Stimulated activated CD8-positive, alpha-beta memory T cell treated with anti-CD3 and anti-CD28 coated beads, Interleukin-15, amount 100 ng/mL, for 4 hours (primary cell): ENCODE measurements around the gene TNFRSF6B.
"Not testable (repeated sequence)": the region's sequence is repeated elsewhere in the genome, so short reads cannot be mapped to it uniquely, and the experiment has no call there.

Experiments used
- DNase-seq, 2 donors: peaks; one replicate each; pipeline ENCODE4 v3.0.0-alpha.2; 2020; ENCODE audit warnings: low read depth in 2 of 2

The TNFRSF6B gene, protein sequence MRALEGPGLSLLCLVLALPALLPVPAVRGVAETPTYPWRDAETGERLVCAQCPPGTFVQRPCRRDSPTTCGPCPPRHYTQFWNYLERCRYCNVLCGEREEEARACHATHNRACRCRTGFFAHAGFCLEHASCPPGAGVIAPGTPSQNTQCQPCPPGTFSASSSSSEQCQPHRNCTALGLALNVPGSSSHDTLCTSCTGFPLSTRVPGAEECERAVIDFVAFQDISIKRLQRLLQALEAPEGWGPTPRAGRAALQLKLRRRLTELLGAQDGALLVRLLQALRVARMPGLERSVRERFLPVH

GRCh38 chr20:63696628-63697356 is at the start of gene TNFRSF6B:
Gene TNFRSF6B (plus strand): TSS chr20:63696652. CDS start chr20:63696768, 116 bp downstream.
- DNase-seq = no peak

GRCh38 chr20:63648190-63648589 is 48.3 kb upstream of the TNFRSF6B start:
- DNase-seq = no peak

- DNase-seq = no peak
Observed at GRCh38 chr20:63648895-63649589, 47.4 kb upstream of the TNFRSF6B start.

- not testable (repeated sequence) for DNase-seq
Observed at GRCh38 chr20:63650486-63650885, 46.0 kb upstream of the TNFRSF6B start.

- no peak for DNase-seq
Observed at GRCh38 chr20:63651942-63652191, 44.6 kb upstream of the TNFRSF6B start.

DNA sequence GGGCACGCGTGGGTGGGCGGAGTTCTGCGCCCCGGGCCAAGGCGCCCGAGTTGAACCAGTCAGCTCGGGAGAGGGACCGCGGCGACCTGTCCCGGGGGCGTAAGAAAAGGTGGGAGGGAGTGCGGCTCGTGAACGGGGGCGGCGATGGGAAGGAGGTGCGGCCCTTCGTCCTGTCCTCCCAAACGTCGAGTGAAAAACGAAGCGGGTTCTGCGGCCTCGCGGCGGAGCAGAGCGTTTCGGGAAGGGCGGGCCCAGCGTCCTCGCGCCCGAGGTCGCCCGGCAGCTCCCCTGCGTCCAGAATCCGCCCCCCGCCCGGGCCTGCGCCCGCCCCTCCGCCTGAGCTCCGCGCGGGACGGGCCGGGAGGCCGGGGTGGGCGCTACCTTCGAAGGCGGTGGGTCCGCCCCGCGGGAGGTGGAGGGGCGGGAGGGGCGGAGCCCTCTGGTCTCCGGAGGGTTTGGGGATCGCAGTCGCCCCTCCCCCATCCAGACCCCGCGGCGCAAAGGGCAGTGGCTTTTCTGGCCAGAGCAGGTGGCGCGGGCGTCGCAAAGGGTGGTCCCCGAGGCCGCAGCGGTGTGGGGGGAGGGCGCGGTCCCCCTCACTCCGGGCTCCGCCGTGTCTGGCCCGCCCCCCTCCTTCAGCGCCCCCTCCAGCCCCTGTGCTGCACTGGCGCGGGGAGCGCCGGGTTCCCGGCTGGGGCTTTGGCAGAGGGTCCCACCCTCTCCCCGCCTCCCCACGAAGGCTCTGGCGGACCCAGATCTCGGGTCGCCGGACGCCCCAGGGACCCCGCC is 44.1 kb upstream of the TNFRSF6B start:
- no peak for DNase-seq

DNA sequence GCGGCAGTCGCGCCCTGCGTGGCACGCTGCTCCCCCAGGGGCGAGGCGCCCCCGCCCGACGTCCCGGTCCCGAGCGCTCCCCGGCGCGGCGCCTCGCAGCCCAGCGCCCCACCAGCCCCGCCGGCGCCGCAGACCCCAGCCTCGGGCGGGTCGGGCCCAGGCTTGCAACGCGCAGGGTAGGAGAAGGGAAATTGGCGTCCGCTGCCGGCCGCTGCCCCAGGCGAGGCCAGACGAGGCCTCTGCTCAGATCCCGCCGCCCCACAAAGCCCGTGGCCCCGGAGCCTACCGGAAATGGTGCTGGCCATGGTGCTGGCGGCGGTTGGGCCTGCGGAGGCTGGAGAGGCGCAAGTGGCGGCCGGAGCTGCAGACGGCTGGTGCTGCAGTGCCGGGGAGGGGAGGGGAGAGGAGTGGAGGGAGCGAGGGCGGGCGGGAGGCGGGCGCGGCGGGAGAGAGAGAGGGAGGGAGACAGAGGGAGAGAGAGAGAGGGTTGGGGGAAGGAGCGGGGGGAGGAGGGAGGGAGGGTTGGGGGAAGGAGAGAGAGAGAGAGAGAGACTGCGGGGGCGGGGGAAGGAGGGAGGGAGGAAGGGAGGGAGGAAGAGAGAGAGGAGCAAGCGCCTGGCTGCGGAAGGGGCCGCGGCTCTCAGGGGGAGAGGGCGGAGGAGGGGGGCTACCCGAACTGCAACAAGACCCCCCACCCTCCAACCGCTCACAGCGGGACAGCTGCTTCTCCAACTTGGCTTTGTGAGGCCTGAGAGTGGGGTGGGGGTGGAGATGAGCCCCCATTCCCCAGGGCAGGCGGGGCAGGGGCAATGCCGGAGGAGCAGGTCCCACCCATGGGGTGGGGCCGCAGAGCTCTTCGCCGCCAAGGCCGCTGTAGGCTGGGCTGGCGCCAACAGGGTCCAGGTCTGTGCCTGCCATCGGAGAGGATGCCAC is 43.1 kb upstream of the TNFRSF6B start, which contains the start of gene STMN3:
TSS of gene STMN3 (minus strand) at position 384 of the 933 bp plus-strand sequence. CDS start at position 305, 79 bp downstream.
- DNase-seq = peak in 1 of 2 donors; percentile 32

DNA sequence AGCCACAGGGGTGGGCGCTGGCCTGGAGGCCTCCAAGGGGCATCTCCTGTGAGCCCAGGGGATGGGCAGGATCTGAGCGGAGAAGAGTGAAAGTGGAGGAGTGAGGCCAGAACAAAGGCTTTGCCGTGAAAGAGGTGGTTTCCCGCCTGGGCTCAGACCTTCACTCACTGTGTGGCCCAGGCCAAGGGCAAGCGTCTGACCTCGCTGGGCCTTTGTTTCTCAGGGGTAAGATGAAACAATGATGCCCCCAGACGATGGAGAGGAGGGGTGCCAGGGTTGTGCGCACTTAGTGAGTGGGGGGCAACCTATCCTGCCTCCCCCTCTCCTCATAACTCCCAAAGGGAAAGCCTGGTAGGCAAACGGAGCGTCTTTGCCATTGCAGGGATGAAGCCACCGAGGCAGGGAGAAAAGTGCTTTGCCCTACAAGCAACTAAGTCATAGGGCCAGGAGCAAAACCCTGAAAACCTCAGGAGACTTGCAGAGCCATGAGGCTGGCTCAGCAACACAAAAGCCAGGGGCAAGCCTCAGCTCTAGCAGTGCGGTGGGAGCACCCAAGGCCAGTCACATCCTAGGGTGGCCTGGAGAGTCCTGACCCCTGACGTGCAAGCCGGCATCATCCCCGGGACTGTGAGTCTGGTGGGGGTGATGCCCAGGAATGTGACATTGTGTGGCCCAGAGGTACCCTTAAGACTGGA is 42.3 kb upstream of the TNFRSF6B start:
- DNase-seq = no peak

DNA sequence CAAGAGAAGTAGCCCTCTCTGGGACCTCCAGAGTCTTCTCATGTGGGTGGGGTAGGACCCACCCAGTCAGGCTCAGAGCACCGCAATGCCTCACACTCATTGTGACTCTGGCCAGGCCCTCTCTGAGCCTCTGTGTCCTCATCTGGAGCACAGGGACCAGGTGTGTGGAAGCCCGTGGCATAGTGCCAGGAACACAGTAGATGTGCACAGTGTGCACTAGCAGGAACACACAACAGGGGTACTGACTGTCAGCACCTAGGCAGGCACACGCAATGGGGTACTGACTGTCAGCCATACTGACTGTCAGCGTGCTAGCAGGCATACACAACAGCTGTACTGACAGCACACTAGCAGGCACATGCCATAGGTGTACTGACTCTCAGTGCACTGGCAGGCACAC is 41.2 kb upstream of the TNFRSF6B start:
- DNase-seq = no peak

DNA sequence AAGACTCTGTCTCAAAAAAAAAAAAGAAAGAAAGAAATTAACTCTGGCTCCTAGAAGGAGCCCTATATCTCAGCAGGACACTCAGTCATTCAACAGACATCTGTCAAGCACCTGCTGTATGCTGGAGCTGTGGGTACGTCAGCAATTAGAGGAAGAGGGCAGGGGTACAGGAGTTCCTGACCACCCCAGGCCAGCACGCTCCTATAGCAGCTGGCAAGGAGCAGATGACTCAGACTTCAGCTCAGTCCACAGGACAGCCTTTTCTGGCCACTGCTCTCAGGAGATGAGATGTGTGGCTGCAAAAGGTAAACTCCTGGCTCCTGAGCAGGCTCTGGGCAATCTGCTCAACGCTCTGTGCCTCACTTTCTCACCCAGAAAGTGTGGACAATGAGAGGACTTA is 40.0 kb upstream of the TNFRSF6B start:
- no peak for DNase-seq

- DNase-seq = no peak
Observed at GRCh38 chr20:63657260-63657936, 39.1 kb upstream of the TNFRSF6B start.

DNA sequence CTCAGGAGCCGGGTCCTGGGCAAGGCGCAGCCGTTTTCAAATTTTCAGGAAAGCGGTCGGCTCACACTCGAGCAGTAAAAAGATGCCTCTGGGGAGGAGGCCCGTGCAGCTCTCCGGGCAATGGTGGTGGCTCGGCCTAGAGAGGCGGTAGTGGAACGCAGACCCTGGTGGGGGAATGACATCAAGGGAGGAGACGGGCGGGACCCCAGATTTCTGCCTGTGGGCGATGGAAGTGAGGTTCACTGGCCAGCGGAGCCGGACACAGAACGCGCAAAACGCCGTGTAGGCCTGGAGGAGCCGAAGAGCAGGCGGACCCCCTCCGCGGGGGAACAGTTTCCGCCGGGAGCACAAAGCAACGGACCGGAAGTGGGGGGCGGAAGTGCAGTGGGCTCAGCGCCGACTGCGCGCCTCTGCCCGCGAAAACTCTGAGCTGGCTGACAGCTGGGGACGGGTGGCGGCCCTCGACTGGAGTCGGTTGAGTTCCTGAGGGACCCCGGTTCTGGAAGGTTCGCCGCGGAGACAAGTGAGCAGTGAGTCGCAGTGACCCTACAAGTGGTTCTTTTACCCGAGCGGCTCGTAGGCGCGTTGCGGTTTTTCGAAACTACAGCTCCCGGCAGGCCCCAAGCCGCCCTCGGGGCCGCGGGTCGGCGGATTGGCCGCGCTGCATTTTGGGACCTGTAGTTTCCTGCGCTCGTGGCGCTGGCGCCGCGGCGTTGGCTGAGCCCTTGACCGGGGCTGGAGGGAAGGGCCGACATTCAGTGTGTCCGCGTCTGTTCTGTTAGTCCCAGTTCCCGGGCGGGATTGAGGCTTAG is 38.3 kb upstream of the TNFRSF6B start, which contains the start of gene RTEL1:
TSS of gene RTEL1 (plus strand) at position 376 of the 812 bp plus-strand sequence. CDS start 1,091 bp downstream, outside the sequence.
- peak; percentile 71 to 80 for DNase-seq

DNA sequence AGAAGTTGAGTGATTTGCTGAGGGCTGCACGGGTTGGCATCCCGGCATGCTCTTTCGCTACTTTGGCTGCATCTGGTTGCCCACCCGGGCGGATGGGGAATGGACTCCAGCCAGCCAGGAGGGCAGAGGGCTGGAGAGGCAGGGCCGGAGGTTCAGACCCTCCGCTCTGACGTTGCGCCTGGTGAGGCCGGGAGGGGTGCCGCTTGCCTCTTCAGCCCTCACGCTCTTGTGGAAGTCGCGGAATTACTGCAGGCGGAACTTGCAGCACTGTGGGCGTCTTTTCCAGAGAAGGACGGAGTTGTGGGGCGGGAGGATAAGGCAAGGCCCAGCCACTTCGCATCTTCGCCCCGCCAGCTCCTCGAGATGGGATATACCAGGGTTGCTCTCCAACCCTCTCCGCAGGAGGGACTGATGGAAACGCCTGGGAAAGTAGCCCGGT is 37.7 kb upstream of the TNFRSF6B start:
- DNase-seq = no peak

- DNase-seq = no peak
Observed at GRCh38 chr20:63659370-63659769, 37.1 kb upstream of the TNFRSF6B start.

GRCh38 chr20:63660174-63660573 is 36.3 kb upstream of the TNFRSF6B start:
- DNase-seq = not testable (repeated sequence)

- DNase-seq = no peak
Observed at GRCh38 chr20:63660622-63661021, 35.8 kb upstream of the TNFRSF6B start.

DNA sequence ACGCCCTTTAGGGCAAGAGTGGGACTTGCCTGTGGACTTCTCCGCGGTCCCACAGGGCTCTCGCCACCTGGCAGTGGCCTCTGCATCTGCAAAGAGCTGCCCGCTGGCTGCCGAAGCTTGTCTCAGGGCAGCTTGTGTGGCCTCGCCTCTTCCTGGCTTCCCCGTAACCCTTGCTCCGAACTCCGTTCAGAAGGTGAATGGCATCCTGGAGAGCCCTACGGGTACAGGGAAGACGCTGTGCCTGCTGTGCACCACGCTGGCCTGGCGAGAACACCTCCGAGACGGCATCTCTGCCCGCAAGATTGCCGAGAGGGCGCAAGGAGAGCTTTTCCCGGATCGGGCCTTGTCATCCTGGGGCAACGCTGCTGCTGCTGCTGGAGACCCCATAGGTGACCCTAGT is 35.3 kb upstream of the TNFRSF6B start:
- no peak for DNase-seq

DNA sequence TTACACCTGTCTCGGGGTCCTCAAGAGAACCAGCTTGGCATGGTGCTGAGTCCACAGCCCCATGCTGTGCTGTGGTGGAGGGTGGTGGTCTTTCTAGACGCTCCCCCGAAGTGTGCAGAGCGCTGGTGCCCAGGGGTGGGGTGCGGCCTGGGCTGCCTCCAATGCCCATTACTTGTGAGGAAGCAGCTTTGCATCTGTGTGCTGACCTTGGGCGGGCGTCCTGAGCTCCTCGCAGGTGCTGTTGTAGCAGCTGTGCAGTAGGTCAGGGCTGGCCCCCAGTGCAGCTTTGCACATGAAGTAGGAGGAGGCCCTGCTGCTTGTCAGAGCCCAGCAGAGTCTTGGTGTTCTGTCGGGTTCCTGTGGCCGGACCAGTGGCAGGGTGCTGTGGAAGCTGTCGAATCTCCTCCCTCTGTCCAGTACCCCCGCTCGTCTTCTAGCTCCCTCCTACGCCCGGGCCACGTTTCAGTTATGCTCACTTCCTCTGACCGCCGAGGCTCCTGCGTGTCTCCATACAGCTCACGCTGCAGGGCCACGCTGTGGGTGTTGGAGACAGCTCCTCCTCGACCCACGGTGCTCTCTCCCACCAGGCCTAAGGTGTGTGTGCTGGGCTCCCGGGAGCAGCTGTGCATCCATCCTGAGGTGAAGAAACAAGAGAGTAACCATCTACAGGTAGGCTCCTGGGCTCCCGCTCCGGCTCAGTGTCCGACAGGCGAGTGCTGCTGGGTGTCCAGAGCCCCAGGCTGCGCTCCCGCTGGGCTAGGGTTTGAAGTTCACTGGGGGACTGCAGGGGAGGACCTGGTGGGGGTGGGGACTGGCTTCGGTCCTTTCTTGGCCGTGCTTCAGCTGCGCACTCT is 34.3 kb upstream of the TNFRSF6B start:
- no peak for DNase-seq
